Left forelimb (tissue), 1 donor: ENCODE results near the gene SLC16A2.
"Not testable (repeated sequence)": the region's sequence is repeated elsewhere in the genome, so short reads cannot be mapped to it uniquely, and the experiment has no call there.

Experiments
- DNase-seq: peaks from one replicate; pipeline ENCODE4 v3.0.0-alpha.2; 2018; ENCODE audit warnings: low spot score

SLC16A2 gene

GRCh38 chrX:74446876-74447275, 25.6 kb downstream of the SLC16A2 start:
- DNase-seq, result no peak

- DNase-seq, result no peak
Measured at GRCh38 chrX:74448669-74449068, 27.4 kb downstream of the SLC16A2 start.

GRCh38 chrX:74449322-74449936, 28.1 kb downstream of the SLC16A2 start:
- no peak for DNase-seq

- no peak for DNase-seq
Measured at GRCh38 chrX:74449937-74450330, 28.6 kb downstream of the SLC16A2 start.

- DNase-seq, result no peak
Measured at GRCh38 chrX:74450803-74451449, 29.6 kb downstream of the SLC16A2 start.

- no peak for DNase-seq
Measured at GRCh38 chrX:74451450-74452198, 30.3 kb downstream of the SLC16A2 start.

GRCh38 chrX:74452199-74452481, 30.8 kb downstream of the SLC16A2 start:
- DNase-seq, result no peak

GRCh38 chrX:74453178-74453577, 31.9 kb downstream of the SLC16A2 start:
- DNase-seq, result no peak

GRCh38 chrX:74454233-74454632, 32.9 kb downstream of the SLC16A2 start:
- not testable (repeated sequence) for DNase-seq

GRCh38 chrX:74458736-74459135, 37.4 kb downstream of the SLC16A2 start:
- DNase-seq, result no peak

- DNase-seq, result no peak
Measured at GRCh38 chrX:74461384-74461783, 40.1 kb downstream of the SLC16A2 start.

GRCh38 chrX:74464722-74465121, 43.4 kb downstream of the SLC16A2 start:
- DNase-seq, result no peak

- no peak for DNase-seq
Measured at GRCh38 chrX:74465424-74465823, 44.1 kb downstream of the SLC16A2 start.

GRCh38 chrX:74467656-74468055, 46.4 kb downstream of the SLC16A2 start:
- DNase-seq, result no peak

GRCh38 chrX:74473116-74473515, 51.8 kb downstream of the SLC16A2 start:
- not testable (repeated sequence) for DNase-seq

GRCh38 chrX:74490247-74490646, 69.0 kb downstream of the SLC16A2 start:
- no peak for DNase-seq

- no peak for DNase-seq
Measured at GRCh38 chrX:74492720-74493201, 71.5 kb downstream of the SLC16A2 start.

- DNase-seq, result no peak
Measured at GRCh38 chrX:74493806-74494205, 72.5 kb downstream of the SLC16A2 start.

- no peak for DNase-seq
Measured at GRCh38 chrX:74498924-74499323, 77.6 kb downstream of the SLC16A2 start.

GRCh38 chrX:74500067-74500466, 78.8 kb downstream of the SLC16A2 start:
- no peak for DNase-seq

- no peak for DNase-seq
Measured at GRCh38 chrX:74500555-74500954, 79.3 kb downstream of the SLC16A2 start.

- DNase-seq, result no peak
Measured at GRCh38 chrX:74505437-74505836, 84.1 kb downstream of the SLC16A2 start.
